ENCODE results near the gene FKBP4.

- TF ChIP-seq CTCF (conservative IDR thresholded peaks at IDR 0.05) (no peak), ZFX (IDR thresholded peaks at IDR 0.05) (no peak)
Observed at GRCh38 chr12:2745655-2746054, 49.1 kb upstream of the FKBP4 start.
